ENCODE measurements around the gene CREM. TPM values are rescaled to one million over a fixed set of nuclear protein-coding genes. Genes with fewer than 3 reads are reported as not detected.

The CREM gene
- total and polyA plus RNA-seq, 2 of the 8 experiments (the other 6 are each of a cell fraction or from before 2014, with no cell fraction given): 18.7 to 21.9 TPM

- H3K4me3 ChIP-seq (ENCODE audit: extremely low read depth in 1 of 4, insufficient read depth in 2 of 4, low read depth in 3 of 4, low read length in 4 of 4): no peak overlapping the region
- DNase-seq (ENCODE audit: low read depth in 1 of 2, low spot score in 2 of 2) (no peak), FAIRE-seq (no peak)
- H3K23ac ChIP-seq (ENCODE audit: insufficient read length): no peak overlapping the region
- no peak overlapping the region for H4K5ac ChIP-seq (ENCODE audit: insufficient read length, low read depth, low read length)
- no peak overlapping the region for H3K4ac ChIP-seq (replicated peaks; ENCODE audit: insufficient read length, low read depth, low read length)
- no peak overlapping the region for H3K56ac ChIP-seq (replicated peaks; ENCODE audit: insufficient read length, low read depth, low read length)
- H2BK5ac ChIP-seq (ENCODE audit: low read depth, low read length): no peak overlapping the region
- WGBS, 2 experiments (ENCODE audit: extremely low coverage in 1 of 2, insufficient coverage in 1 of 2, insufficient read length in 1 of 2, insufficient replicate concordance in 2 of 2, low coverage in 1 of 2, low lambda C conversion rate in 2 of 2, missing lambda C conversion rate in 1 of 2): 78% methylated on average over 2 of the region's 2 CpGs; no CpG with 5 or more reads in 1 of the 2 experiments
- ChIA-PET POLR2A (ENCODE audit: partially characterized antibody) (no interaction called here), CTCF (ENCODE audit: partially characterized antibody) (interaction anchor here (0.6 to 1.6 kb wide), 3 partner anchors 14 to 59 kb away, joined by 3 to 7 read pairs (median 3); no protein-coding TSS in a partner anchor)
- H3K36me3 ChIP-seq (ENCODE audit: control insufficient read depth in 2 of 4, insufficient read depth in 4 of 4, low read length in 3 of 4): no peaks in the 10 kb centered on the region
- no peak overlapping the region for H3K14ac ChIP-seq (ENCODE audit: insufficient read length)
- H3K4me1 ChIP-seq (replicated peaks in 1 of 4; ENCODE audit: control insufficient read depth in 3 of 4, insufficient read depth in 4 of 4, low read length in 3 of 4): no peaks in the 10 kb centered on the region
- no peak overlapping the region for H4K8ac ChIP-seq (ENCODE audit: extremely low read depth, insufficient read depth, low read length)
- no peak overlapping the region for H2BK15ac ChIP-seq (ENCODE audit: low read length)
- no peak overlapping the region for H2BK20ac ChIP-seq (ENCODE audit: low read length)
- H3K9me3 ChIP-seq (ENCODE audit: insufficient read depth in 2 of 2, low read depth in 1 of 2, low read length in 1 of 2): no peaks in the 10 kb centered on the region
- H2AK5ac ChIP-seq (ENCODE audit: low read depth, low read length): no peak overlapping the region
- no peak overlapping the region for H3K4me2 ChIP-seq (ENCODE audit: insufficient read depth in 1 of 2, low read depth in 2 of 2, low read length in 2 of 2)
- H2AFZ ChIP-seq (ENCODE audit: low read length): no peak overlapping the region
- no peaks in the 10 kb centered on the region for H3K79me2 ChIP-seq (ENCODE audit: control insufficient read depth in 1 of 2, insufficient read depth in 2 of 2, low read length in 2 of 2)
- H2BK120ac ChIP-seq (replicated peaks; ENCODE audit: low read depth, low read length): no peak overlapping the region
- H3K27ac ChIP-seq (ENCODE audit: low read depth, low read length): no peak overlapping the region
- no peak overlapping the region for H3K18ac ChIP-seq (ENCODE audit: extremely low read depth, low read length)
- no peaks in the 10 kb centered on the region for H3K27me3 ChIP-seq (replicated peaks in 1 of 4; ENCODE audit: control insufficient read depth in 3 of 4, extremely low read depth in 1 of 4, insufficient read depth in 3 of 4, low read length in 3 of 4)
- no peak overlapping the region for H3K9ac ChIP-seq (replicated peaks in 1 of 4; ENCODE audit: extremely low read depth in 1 of 4, low read depth in 3 of 4, low read length in 3 of 4)
- no peak overlapping the region for H4K91ac ChIP-seq (replicated peaks; ENCODE audit: insufficient read length, low read length)
- no peaks in the 10 kb centered on the region for H4K20me1 ChIP-seq (replicated peaks in 1 of 2; ENCODE audit: control insufficient read depth in 1 of 2, insufficient read depth in 2 of 2, low read length in 2 of 2)
- H3K23me2 ChIP-seq (ENCODE audit: low read depth, low read length): no peaks in the 10 kb centered on the region
- no peak overlapping the region for H2BK12ac ChIP-seq (ENCODE audit: low read depth, low read length)
- no peaks in the 10 kb centered on the region; the same call in 1 of the 2 replicates for H3K79me1 ChIP-seq (ENCODE audit: low read depth, low read length)
- TF ChIP-seq CBX5 (IDR thresholded peaks at IDR 0.05; ENCODE audit: low read depth, low read length) (no peak), CEBPB (IDR thresholded peaks at IDR 0.05; ENCODE audit: low read depth, low read length) (no peak), SAP30 (IDR thresholded peaks at IDR 0.05; ENCODE audit: insufficient read depth, insufficient replicate concordance, low read length) (no peak), TAF7 (optimal IDR thresholded peaks at IDR 0.05; ENCODE audit: borderline replicate concordance, low read depth, low read length) (no peak), RNF2 (IDR thresholded peaks at IDR 0.05; ENCODE audit: borderline replicate concordance, low read depth, low read length, missing control alignments, poor library complexity, severe bottlenecking) (no peak), TAF1 (IDR thresholded peaks at IDR 0.05; ENCODE audit: low read depth, low read length) (no peak), KDM4A (IDR thresholded peaks at IDR 0.05; ENCODE audit: low read depth, low read length, severe bottlenecking) (no peak), HDAC2 (IDR thresholded peaks at IDR 0.05; ENCODE audit: borderline replicate concordance in 1 of 2, low read depth in 2 of 2, low read length in 2 of 2) (no peak), NRF1 (IDR thresholded peaks at IDR 0.05; ENCODE audit: low read depth, low read length) (no peak), SP1 (IDR thresholded peaks at IDR 0.05; ENCODE audit: low read depth, low read length) (no peak), BRCA1 (IDR thresholded peaks at IDR 0.05; ENCODE audit: low read depth, low read length) (no peak), ASH2L (IDR thresholded peaks at IDR 0.05; ENCODE audit: low read length) (no peak), TEAD4 (IDR thresholded peaks at IDR 0.05; ENCODE audit: low read depth, low read length) (no peak), SP2 (IDR thresholded peaks at IDR 0.05; ENCODE audit: low read length) (no peak), POU5F1 (IDR thresholded peaks at IDR 0.05; ENCODE audit: low read depth, low read length) (no peak)
Measured at GRCh38 chr10:35165811-35166210, 39.2 kb downstream of the CREM start.
